Skeletal muscle satellite cell (primary cell): ENCODE results near the gene TEPSIN.

Experiments
- H3K27me3 ChIP-seq: 2 replicates; pipeline ENCODE4 v1.7.0; 2013; ENCODE audit warnings: low read length; ENCODE audit not compliant: control insufficient read depth, insufficient read depth
- H3K36me3 ChIP-seq: 2 replicates; pipeline ENCODE4 v1.7.0; 2013; ENCODE audit warnings: mild to moderate bottlenecking, control low read depth, low read length; ENCODE audit not compliant: insufficient read depth
- H3K4me1 ChIP-seq: 2 replicates; pipeline ENCODE4 v1.7.0; 2013; ENCODE audit warnings: low read length; ENCODE audit not compliant: control insufficient read depth, insufficient read depth
- H3K4me2 ChIP-seq: 2 replicates; pipeline ENCODE4 v1.7.0; 2013; ENCODE audit warnings: mild to moderate bottlenecking, low read length
- H3K4me3 ChIP-seq: 2 replicates; pipeline ENCODE4 v1.7.0; 2013; ENCODE audit warnings: low read length
- H3K9ac ChIP-seq: 2 replicates; pipeline ENCODE4 v1.7.0; 2013; ENCODE audit warnings: mild to moderate bottlenecking, low read depth, low read length, moderate library complexity
- H3K9me3 ChIP-seq: replicated peaks from 2 replicates; pipeline ENCODE4 v1.7.0; 2013; ENCODE audit warnings: mild to moderate bottlenecking, control low read depth, low read length

Gene TEPSIN

DNA sequence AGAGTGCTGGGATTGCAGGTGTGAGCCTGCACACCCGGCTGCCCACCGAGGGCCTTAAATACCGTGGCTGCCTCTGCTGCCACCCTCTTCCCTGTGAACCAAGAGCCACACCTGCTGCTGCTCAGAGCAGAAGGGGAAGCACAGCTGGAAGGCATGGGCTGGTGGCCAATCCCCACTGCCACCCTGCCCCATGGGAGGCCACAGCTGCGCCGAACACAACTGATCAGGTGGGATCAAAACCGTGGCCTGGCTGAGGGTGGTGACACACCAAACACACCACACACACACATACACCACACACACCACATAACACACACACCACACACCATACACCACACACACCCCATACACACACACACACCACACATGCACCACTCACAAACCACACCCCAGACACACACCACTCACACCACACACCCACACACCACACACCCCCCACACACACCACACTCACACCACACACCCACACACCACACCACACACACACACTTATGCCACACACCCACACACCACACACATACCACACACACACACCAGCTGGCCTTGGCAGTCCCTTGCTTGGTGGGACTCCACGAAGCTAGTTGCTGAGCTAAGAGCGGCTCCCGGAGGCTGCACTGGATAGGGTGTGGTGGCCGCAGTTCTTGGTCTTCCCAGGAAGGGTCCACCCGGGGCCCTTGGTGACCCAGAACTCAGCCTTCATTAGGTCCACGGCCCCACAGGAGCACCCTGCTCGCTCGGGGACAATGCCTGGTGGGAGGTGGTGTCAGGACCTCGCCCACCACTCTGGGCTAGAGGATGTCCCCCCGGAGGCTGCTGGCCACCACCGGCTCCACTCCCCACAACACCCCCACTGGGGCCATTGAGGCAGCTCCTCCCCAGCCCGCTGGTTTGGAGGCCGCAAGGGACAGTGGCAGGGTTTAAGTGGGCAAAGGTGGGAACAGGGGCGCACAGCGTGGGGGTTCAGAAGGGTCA, 31.0 kb downstream of the TEPSIN start:
- Histone ChIP-seq H3K4me3 (no peak overlapping the region), H3K9ac (no peak overlapping the region), H3K36me3 (no peaks in the 10 kb centered on the region)

DNA sequence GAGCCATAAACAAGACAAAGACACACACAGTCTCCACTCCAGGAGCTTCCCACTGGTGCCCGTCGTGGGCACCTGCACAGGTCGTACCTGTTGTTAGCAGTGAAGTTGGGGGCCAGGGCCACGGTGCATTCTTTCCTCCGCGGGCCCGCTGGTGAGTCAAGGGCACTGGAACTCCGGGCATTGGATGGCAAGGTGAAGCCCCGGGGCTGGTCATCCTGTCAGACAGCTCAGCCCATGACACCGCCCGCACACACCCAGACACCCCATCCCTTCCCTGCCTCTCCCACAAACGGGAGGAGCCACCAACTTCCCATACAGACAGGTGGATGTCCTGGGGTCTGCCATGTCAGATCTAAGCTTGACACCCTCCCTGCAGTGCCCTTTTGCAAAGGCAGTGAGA, 32.2 kb downstream of the TEPSIN start:
- Histone ChIP-seq H3K4me2 (no peak overlapping the region), H3K9me3 (no peaks in the 10 kb centered on the region), H3K9ac (no peak overlapping the region), H3K36me3 (no peaks in the 10 kb centered on the region), H3K4me3 (no peak overlapping the region), H3K27me3 (no peaks in the 10 kb centered on the region), H3K4me1 (no peaks in the 10 kb centered on the region)

More for the DNA sequence above, 31.0 kb downstream of the TEPSIN start:
- Histone ChIP-seq H3K4me1 (no peaks in the 10 kb centered on the region), H3K9me3 (no peaks in the 10 kb centered on the region), H3K27me3 (no peaks in the 10 kb centered on the region), H3K4me2 (no peak overlapping the region)

DNA sequence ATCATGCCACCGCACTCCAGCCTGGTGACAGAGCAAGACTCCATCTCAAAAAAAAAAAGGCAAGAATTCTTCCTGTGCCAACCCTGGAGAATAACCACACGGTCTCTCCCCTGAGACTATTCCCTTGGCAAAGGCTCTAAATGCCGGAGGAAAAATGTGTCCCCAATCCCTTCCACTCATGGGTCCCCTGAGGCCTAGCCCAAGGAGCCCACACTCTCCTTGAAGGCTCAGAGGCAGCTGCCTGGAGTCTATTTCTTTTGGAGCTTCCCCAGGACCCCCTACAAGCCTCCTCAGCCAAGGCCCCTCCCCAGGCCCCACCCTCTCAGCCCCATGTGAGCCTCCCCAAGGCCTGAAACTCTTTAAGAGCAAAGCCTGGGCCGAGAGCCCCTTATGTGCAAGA, 32.7 kb downstream of the TEPSIN start:
- no peak overlapping the region for H3K4me2 ChIP-seq
- H3K9me3 ChIP-seq: no peaks in the 10 kb centered on the region
- no peak overlapping the region for H3K4me3 ChIP-seq
- H3K9ac ChIP-seq: no peak overlapping the region
- no peaks in the 10 kb centered on the region for H3K36me3 ChIP-seq
- no peaks in the 10 kb centered on the region for H3K27me3 ChIP-seq
- H3K4me1 ChIP-seq: no peaks in the 10 kb centered on the region

DNA sequence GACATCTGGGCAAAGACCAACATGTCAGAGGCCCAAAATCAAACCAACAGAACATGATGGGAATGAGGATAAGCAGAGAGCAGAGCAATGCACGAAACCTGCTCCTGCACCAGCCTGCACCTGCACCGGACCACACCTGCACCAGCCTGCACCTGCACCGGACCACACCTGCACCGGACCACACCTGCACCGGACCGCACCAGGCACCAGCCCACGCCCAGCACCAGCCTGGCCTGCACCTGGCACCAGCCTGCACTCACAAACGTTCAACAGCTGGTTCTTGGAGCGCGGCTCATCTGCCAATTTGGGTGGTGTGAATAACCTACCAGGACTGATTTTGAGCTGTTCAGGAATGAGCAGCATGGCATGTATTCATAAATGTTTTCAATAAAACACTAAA, 34.3 kb downstream of the TEPSIN start:
- H3K36me3 ChIP-seq: no peaks in the 10 kb centered on the region

DNA sequence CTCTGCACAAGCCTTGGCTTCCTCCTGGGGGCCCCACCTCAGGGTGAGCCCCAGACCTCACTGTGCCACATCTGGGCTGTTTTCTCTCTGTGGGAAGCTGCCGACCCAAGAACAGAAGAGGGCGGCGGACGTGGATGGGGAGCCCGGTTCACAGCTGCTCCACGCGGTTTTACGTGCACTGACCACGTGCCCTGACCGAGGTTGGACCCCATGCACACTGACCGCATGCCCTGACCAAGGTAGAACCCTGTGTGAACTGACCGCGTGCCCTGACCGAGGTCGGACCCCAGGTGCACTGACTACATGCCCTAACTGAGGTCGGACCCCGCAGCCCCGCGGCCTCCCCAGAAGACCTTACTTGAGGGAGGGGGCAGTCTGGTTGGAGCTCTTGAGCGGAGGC, 35.7 kb downstream of the TEPSIN start:
- Histone ChIP-seq H3K27me3 (no peaks in the 10 kb centered on the region), H3K9me3 (no peaks in the 10 kb centered on the region), H3K4me1 (no peaks in the 10 kb centered on the region), H3K9ac (no peak overlapping the region), H3K36me3 (peaks cover 5% of the 10 kb centered on the region), H3K4me2 (no peak overlapping the region), H3K4me3 (no peak overlapping the region)

More for the DNA sequence above, 34.3 kb downstream of the TEPSIN start:
- H3K4me3 ChIP-seq: no peak overlapping the region
- H3K27me3 ChIP-seq: no peaks in the 10 kb centered on the region
- H3K4me1 ChIP-seq: no peaks in the 10 kb centered on the region
- no peak overlapping the region for H3K4me2 ChIP-seq
- H3K9me3 ChIP-seq: no peaks in the 10 kb centered on the region
- no peak overlapping the region for H3K9ac ChIP-seq

DNA sequence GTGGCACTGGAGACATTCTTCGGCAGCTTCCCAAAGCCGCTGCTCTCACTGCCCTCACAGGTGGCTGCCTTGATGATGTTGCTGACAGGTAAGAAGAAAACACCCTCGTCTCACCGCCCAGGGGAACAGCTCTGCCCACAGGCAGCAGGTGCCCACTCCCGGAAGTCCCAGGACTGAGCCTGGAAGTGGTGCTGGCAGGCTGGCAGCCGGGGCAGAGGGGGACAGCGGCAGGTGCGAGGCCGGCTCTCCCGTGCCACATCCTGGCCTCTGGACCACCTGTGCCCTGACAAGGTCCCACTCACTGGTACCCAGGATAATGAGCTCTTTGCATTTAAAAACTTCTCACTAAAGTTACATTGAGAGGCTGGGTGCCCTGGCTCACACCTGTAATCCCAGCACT, 36.5 kb downstream of the TEPSIN start:
- H3K4me2 ChIP-seq: no peak overlapping the region
- H3K9me3 ChIP-seq: no peaks in the 10 kb centered on the region
- H3K9ac ChIP-seq: no peak overlapping the region
- no peak overlapping the region for H3K4me3 ChIP-seq
- H3K36me3 ChIP-seq: peaks cover 5% of the 10 kb centered on the region
- no peaks in the 10 kb centered on the region for H3K27me3 ChIP-seq
- no peaks in the 10 kb centered on the region for H3K4me1 ChIP-seq

DNA sequence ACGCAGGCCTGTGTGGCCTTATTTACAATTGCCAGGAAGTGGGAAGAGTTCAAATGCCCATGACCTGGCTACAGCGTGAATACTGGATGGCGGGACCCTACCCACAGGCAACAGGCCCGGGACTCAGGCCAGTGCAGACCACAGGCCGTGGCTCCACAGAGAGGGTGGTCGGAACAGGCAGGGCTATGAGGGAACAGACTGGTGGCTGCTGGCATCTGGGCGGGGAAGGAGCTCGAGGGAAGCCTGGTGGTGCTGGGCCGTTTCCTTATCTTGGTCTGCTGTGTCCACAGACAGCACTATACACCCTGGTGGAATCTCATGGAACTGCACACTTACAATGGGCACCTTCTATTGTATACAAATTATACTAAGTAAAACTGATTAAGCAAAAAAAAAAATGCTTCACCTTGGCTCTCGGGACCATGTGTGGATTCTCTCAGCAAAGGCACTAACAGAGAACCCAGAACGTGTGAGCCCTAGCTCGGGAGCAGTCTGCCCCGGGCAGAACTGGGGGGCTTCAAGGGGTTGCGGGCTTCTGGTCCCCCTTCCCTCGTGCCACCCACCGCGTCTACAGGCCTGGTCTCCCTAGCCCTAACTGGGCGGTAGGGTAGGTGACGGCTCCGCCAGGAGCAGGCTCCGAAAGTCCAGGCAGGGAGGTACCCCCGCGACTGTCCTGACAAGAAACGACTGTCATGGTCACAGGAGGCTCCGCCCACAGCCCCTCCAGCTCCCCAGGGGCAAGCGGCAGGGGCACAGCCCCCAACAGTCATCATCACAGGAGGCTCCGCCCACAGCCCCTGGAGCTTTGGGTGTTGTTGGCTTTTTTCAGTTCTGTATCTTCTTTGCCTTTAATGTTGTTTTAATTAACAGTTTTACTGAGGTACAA, 37.9 kb downstream of the TEPSIN start:
- no peak overlapping the region for H3K9ac ChIP-seq
- no peak overlapping the region for H3K4me2 ChIP-seq
- no peaks in the 10 kb centered on the region for H3K27me3 ChIP-seq
- peaks cover 5% of the 10 kb centered on the region for H3K36me3 ChIP-seq
- H3K4me1 ChIP-seq: no peaks in the 10 kb centered on the region
- H3K9me3 ChIP-seq: no peaks in the 10 kb centered on the region
- H3K4me3 ChIP-seq: no peak overlapping the region

DNA sequence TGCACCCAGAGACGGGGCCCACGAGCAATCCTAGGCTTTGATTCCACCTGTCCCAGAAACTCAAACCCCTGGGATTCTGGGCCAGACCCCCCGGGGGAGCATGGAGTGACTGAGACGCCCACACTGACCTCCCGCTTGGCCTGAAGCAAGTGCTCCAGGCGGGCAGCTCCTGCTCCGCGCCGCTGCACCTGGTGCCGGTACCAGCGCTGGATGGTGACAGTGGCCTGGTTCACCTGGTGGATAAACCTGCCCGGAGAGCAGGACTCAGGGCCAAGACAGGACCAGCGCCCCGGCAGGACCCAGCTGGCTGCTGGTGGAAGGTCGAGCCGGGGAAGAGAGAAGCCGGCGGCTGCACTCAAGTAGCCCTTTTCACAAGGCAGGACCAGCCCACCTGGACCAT, 38.7 kb downstream of the TEPSIN start:
- Histone ChIP-seq H3K9ac (no peak overlapping the region), H3K36me3 (peaks cover 5% of the 10 kb centered on the region)

DNA sequence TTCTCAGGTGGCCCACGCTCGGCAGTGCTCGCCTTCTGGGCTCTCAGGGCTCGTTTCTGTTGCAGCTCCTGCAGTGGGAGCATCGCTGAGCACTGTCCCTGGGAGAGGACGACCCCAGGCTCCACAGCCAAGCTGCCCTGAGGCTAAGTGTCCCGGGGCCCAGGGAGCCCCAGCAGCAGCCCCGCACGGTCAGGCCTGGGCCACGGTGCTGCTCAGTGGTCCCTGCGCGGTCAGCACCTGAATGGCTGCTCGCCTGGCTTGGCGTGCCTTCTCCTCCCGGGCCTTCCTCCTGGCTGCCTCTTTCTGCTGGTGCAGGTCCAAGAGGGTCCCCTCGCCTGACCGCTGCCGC, 39.4 kb downstream of the TEPSIN start:
- Histone ChIP-seq H3K4me3 (no peak overlapping the region), H3K4me1 (no peaks in the 10 kb centered on the region), H3K9ac (no peak overlapping the region), H3K27me3 (no peaks in the 10 kb centered on the region), H3K36me3 (peaks cover 5% of the 10 kb centered on the region), H3K4me2 (no peak overlapping the region), H3K9me3 (no peaks in the 10 kb centered on the region)

More for the DNA sequence above, 38.7 kb downstream of the TEPSIN start:
- Histone ChIP-seq H3K4me2 (no peak overlapping the region), H3K27me3 (no peaks in the 10 kb centered on the region), H3K4me1 (no peaks in the 10 kb centered on the region), H3K9me3 (no peaks in the 10 kb centered on the region), H3K4me3 (no peak overlapping the region)

DNA sequence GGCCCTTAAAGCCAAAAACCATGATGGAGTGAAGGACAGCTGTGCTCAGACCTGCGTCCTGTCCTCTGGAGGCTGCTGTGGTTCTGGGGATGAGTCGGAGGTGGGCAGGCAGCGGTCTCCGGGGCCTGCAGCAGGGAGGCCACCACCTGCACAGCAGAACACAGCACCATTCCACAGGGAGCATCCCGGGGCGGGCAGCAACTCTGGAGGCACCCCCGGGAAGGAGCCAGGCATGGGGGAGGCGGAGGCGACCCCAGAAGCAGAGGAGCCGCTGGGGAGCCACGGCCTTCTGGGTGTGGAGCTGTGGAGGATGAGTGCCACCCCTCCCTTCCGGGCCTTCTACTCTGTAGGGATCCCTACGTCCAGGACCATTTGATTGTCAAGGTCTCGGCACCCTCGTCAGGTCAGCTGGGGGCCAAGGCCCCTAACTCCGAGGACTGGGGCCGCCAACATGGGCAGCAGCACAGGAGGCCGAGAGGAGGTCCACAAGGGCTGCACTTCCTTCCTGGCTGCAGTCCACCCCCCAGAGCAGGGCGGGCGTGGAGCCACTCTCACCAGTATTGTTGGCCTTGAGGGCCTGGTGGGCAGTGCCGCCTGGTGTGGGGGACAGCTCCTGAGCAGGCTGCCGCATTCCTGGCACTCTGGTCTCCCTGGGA, 39.9 kb downstream of the TEPSIN start:
- no peak overlapping the region for H3K4me3 ChIP-seq
- no peaks in the 10 kb centered on the region for H3K27me3 ChIP-seq
- H3K4me2 ChIP-seq: no peak overlapping the region
- no peaks in the 10 kb centered on the region for H3K4me1 ChIP-seq
- H3K36me3 ChIP-seq: peaks cover 5% of the 10 kb centered on the region
- H3K9me3 ChIP-seq: no peaks in the 10 kb centered on the region
- H3K9ac ChIP-seq: no peak overlapping the region

DNA sequence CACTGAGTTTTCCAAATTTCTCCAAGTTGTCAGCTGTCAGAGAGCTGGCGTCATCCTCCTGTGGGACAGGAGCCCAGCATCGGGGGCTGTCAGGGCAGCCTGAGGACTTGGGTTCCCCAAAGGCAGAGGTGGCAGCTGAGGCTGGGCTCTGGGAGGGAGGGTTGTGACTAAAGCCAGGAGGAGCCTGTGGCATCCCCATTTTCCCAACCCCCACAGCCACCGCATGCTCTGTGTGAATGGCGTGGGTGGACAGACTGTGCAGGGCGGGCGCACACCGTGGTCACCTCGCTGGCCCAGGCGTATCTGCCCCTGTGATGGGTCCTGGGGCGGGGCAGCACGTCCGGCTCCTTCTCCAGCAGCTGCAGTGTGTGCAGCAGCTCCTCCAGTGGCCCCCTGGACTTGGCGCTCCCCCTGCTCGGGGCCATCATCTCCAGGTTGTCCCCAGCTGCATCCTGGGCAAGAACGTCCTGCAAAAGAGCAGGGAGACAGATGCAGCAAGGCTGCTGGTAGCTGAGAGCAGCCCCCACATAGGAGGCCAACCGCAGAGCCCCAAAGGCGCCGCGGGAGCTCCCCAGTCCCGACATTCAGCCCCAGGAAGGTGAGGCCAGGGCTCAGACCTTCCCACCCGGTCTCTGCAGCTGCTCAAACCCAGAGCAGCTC, 40.9 kb downstream of the TEPSIN start:
- Histone ChIP-seq H3K9me3 (no peaks in the 10 kb centered on the region), H3K4me1 (no peaks in the 10 kb centered on the region), H3K27me3 (no peaks in the 10 kb centered on the region), H3K36me3 (peaks cover 5% of the 10 kb centered on the region), H3K4me3 (no peak overlapping the region), H3K4me2 (no peak overlapping the region), H3K9ac (no peak overlapping the region)
